Transverse colon (tissue), 3 donors: ENCODE measurements around the gene TNFRSF18.

Experiments
- EP300 ChIP-seq: sonication (generic); formaldehyde crosslinking; IDR thresholded peaks from one replicate; pipeline ENCODE4 v1.6.1; 2017; ENCODE audit warnings: antibody characterized with exemption, low read depth
- TF ChIP-seq, protein P1 (sequence below), 5 experiments: fragments of 200-600 bp in 3 of 5; fragments of 450-650 bp in 2 of 5; sonication (generic) in 3 of 5; IDR thresholded peaks; 1 replicate in 2 of 5; 2 replicates in 3 of 5; pipeline ENCODE4 v1.5.1; 2016 to 2017; ENCODE audit warnings: antibody characterized with exemption in 5 of 5, inconsistent platforms in 3 of 5, mild to moderate bottlenecking in 2 of 5, moderate library complexity in 1 of 5

DNA sequence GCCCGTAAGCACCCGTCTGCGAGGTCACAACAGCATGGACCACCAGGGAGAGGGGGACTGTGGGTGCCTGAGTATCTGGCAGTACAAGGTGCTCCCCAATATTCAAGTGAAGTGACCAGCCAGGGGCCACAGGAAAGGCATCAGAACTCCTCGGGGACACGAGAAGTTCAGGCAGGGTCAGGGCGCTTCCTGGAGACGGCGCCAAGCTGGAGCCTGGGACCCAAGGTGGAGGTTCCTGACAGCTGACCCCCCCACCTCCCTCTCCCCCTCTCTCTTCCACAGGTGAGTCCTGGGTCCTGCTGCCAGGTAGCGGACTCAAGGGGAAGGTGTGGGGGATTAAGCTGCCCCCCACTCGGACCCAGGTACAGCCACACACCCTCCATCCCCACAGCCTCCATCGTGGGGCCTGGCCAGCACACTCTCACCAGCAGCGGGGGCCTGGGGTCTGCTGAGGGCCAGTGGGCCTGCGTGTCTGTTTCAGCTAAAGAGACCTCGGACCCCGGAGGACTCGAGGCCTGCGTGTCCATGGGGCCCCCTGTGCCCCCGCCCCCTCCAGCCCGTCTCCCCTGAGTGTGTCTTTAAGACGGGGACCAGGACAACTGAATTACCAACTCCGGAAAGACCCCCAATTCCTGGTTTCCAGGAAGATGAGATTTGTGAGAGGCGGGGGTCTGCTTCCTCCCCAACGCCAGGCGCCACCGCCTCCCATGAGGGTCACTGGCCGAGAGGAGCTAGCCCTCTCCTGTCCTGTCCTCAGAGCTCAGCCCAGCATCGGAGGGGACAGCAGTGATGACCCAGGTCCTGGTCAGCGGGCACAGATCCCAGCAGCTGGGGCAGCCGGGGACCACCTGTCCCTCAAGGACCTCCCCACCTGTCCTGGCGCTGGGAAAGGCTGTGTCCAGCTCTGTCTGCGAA lies 6.2 kb downstream of the TNFRSF18 start:
- TF ChIP-seq, protein P1, sequence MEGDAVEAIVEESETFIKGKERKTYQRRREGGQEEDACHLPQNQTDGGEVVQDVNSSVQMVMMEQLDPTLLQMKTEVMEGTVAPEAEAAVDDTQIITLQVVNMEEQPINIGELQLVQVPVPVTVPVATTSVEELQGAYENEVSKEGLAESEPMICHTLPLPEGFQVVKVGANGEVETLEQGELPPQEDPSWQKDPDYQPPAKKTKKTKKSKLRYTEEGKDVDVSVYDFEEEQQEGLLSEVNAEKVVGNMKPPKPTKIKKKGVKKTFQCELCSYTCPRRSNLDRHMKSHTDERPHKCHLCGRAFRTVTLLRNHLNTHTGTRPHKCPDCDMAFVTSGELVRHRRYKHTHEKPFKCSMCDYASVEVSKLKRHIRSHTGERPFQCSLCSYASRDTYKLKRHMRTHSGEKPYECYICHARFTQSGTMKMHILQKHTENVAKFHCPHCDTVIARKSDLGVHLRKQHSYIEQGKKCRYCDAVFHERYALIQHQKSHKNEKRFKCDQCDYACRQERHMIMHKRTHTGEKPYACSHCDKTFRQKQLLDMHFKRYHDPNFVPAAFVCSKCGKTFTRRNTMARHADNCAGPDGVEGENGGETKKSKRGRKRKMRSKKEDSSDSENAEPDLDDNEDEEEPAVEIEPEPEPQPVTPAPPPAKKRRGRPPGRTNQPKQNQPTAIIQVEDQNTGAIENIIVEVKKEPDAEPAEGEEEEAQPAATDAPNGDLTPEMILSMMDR (IDR thresholded peaks at IDR 0.05): no peak
- TF ChIP-seq EP300: no peak
